ENCODE data around the gene GRB7.

DNA sequence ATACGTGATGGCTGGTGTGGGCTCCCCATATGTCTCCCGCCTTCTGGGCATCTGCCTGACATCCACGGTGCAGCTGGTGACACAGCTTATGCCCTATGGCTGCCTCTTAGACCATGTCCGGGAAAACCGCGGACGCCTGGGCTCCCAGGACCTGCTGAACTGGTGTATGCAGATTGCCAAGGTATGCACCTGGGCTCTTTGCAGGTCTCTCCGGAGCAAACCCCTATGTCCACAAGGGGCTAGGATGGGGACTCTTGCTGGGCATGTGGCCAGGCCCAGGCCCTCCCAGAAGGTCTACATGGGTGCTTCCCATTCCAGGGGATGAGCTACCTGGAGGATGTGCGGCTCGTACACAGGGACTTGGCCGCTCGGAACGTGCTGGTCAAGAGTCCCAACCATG is 13.0 kb upstream of the GRB7 start:
- no peak for TF ChIP-seq CTCF (IDR thresholded peaks at IDR 0.05)
- no peak for TF ChIP-seq POLR2A (IDR thresholded peaks at IDR 0.05)
